Measurements from ENCODE around the gene HID1. TPM values are rescaled to one million over a fixed set of nuclear protein-coding genes. Genes with fewer than 3 reads are reported as not detected.

The HID1 gene
- total RNA-seq, 1 experiment from 2014 or later: 12.7 TPM

DNA sequence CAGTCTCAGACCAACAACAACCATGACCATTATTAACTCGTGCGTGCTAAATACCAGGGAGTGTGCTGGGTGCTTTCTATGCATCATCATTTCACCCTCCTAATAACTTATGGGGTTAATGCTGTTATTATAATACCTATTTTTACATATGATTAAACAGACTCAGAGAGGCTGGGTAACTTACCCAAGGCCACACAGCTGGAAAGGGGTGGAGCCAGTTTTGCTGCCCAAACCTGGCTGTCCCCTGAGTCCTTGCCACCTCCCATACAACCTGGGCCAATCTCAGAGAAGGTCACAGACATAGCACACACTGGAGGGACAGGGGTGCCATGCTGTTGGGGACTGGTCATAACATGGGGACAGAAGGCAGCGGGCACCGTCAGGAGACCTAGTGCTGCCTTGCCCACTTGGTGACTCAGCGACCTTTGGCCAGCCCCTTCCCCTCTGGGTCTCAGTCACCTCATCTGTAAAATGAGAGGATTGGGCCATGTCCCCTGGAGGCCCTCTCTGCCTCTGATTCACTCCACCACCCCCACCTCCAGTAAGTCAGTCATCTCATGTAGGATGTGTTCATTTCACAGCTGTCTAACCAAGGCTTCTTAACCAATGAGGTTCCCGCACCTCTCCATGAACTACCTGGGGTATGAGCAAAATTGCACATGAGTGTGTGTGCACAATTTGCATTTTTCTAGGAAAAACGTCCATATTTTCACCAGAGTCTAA is 67.7 kb downstream of the HID1 start:
- no peaks in the 10 kb centered on the region for H4K20me1 ChIP-seq (ENCODE audit: control insufficient read depth, insufficient read depth, insufficient read length)
- no peak overlapping the region for H3T11ph ChIP-seq (ENCODE audit: low read length)
- H3K4ac ChIP-seq (ENCODE audit: low read depth, low read length): no peak overlapping the region
- H3K14ac ChIP-seq (ENCODE audit: insufficient read depth, low read length): no peak overlapping the region
- no peaks in the 10 kb centered on the region for H3K79me1 ChIP-seq (ENCODE audit: insufficient read depth, low read depth, low read length, poor library complexity, severe bottlenecking)
- H3K4me2 ChIP-seq (ENCODE audit: insufficient read depth, insufficient read length, low read length): no peak overlapping the region
- H2BK5ac ChIP-seq (ENCODE audit: insufficient read length, low read length): no peak overlapping the region
- H3K9me3 ChIP-seq (ENCODE audit: control insufficient read depth, low read depth, low read length): no peaks in the 10 kb centered on the region
- H4K8ac ChIP-seq (replicated peaks; ENCODE audit: insufficient read length, low read depth, low read length): no peak overlapping the region
- no peaks in the 10 kb centered on the region for H3K27me3 ChIP-seq (ENCODE audit: insufficient read depth, low read length)
- Mint-ChIP-seq H3K4me1 (peaks cover 29 to 40% of the 10 kb centered on the region in 2 experiments), H3K27me3 (ENCODE audit: low read depth) (peaks cover 44% of the 10 kb centered on the region), H3K27ac (no peak overlapping the region), H3K4me3 (no peak overlapping the region), H3K36me3 (ENCODE audit: insufficient read depth in 1 of 3, low read depth in 3 of 3) (peaks cover 0 to 2% (median 0%) of the 10 kb centered on the region in 3 experiments; a peak in 3 of 7 replicates), H3K9me3 (peaks cover 0 to 3% of the 10 kb centered on the region in 2 experiments; a peak in 1 of 5 replicates)
- no peak overlapping the region for H4K91ac ChIP-seq (ENCODE audit: insufficient read length, low read depth, low read length)
- no peak overlapping the region for H2BK20ac ChIP-seq (ENCODE audit: low read depth, low read length, poor library complexity, severe bottlenecking)
- H3K79me2 ChIP-seq (ENCODE audit: insufficient read depth, low read length): no peaks in the 10 kb centered on the region
- no peak overlapping the region for H3K56ac ChIP-seq (ENCODE audit: insufficient read length, low read depth, low read length)
- no peak overlapping the region for H4K5ac ChIP-seq (ENCODE audit: insufficient read length, low read depth, low read length)
- DNase-seq: no peak
- no CpG with 5 or more reads among the region's 7 CpGs for WGBS (ENCODE audit: extremely low coverage, insufficient read length, low lambda C conversion rate)
- no peak overlapping the region for H3K18ac ChIP-seq (ENCODE audit: insufficient read length, low read depth, low read length)
- no peak overlapping the region for H2AK5ac ChIP-seq (ENCODE audit: insufficient read length, low read length)
- TF ChIP-seq, protein P1, sequence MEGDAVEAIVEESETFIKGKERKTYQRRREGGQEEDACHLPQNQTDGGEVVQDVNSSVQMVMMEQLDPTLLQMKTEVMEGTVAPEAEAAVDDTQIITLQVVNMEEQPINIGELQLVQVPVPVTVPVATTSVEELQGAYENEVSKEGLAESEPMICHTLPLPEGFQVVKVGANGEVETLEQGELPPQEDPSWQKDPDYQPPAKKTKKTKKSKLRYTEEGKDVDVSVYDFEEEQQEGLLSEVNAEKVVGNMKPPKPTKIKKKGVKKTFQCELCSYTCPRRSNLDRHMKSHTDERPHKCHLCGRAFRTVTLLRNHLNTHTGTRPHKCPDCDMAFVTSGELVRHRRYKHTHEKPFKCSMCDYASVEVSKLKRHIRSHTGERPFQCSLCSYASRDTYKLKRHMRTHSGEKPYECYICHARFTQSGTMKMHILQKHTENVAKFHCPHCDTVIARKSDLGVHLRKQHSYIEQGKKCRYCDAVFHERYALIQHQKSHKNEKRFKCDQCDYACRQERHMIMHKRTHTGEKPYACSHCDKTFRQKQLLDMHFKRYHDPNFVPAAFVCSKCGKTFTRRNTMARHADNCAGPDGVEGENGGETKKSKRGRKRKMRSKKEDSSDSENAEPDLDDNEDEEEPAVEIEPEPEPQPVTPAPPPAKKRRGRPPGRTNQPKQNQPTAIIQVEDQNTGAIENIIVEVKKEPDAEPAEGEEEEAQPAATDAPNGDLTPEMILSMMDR (conservative IDR thresholded peaks at IDR 0.05): no peak
- H3K23me2 ChIP-seq (ENCODE audit: insufficient read length, low read depth, low read length, poor library complexity, severe bottlenecking): no peaks in the 10 kb centered on the region
- peaks cover 6% of the 10 kb centered on the region for H3K4me1 ChIP-seq (ENCODE audit: insufficient read depth, low read length)
- H2BK120ac ChIP-seq (ENCODE audit: low read depth, low read length, poor library complexity, severe bottlenecking): no peak overlapping the region
- no peak overlapping the region for H3K27ac ChIP-seq (ENCODE audit: insufficient read length, low read depth, low read length)
- H2AFZ ChIP-seq (ENCODE audit: low read length): no peak overlapping the region
- no peak overlapping the region for H3K23ac ChIP-seq (ENCODE audit: insufficient read length, low read depth, low read length)
- no peak overlapping the region for H3K9ac ChIP-seq (ENCODE audit: extremely low read depth, insufficient read length, low read length)
- H2BK12ac ChIP-seq (ENCODE audit: insufficient read length, low read depth, low read length): no peak overlapping the region
- H2BK15ac ChIP-seq (ENCODE audit: low read depth, low read length): no peak overlapping the region

All from H9 (cell line).